Muscle of arm (tissue), 14 donors: Measurements from ENCODE around the gene ZNF266. TPM values are rescaled to one million over a fixed set of nuclear protein-coding genes. Genes with fewer than 3 reads are reported as not detected.
A peak's percentile ranks its signal among the peaks of the same experiment; 100 is the strongest.

ENCODE experiments used
- DNase-seq: peaks from one replicate; pipeline ENCODE4 v3.0.0-alpha.2; 2013
- long read RNA-seq, 11 donors: transcript quantifications; one replicate each; lab custom pipeline, GENCODE V29; 2026
- polyA plus RNA-seq, 12 donors: library from polyadenylated mRNA; unstranded; fragments of 120-200 nt; gene quantifications; one replicate each; pipeline ENCODE4 v1.2.1, GENCODE V29; 2013; ENCODE audit not compliant: insufficient read length in 12 of 12

ZNF266 gene
- 10 to 100 TPM in 11 of 12 donors, not detected in 1; 13.4 to 48.4 (median 22.6) TPM for polyA plus RNA-seq
- long read RNA-seq, donor 1, partial matches to known transcripts, result 0 of 5 reads
- long read RNA-seq, donor 1, other reads (novel, unspliced or antisense), result 0 of 5 reads
- long read RNA-seq, donor 2, partial matches to known transcripts, result 0 of 1 reads
- long read RNA-seq, donor 2, other reads (novel, unspliced or antisense), result 0 of 1 reads
- long read RNA-seq, donor 3, partial matches to known transcripts, result 0 of 1 reads
- long read RNA-seq, donor 3, other reads (novel, unspliced or antisense), result 0 of 1 reads
- long read RNA-seq, donor 4, partial matches to known transcripts, result 0 of 1 reads
- long read RNA-seq, donor 4, other reads (novel, unspliced or antisense), result 0 of 1 reads
- long read RNA-seq, donor 5, result 0 reads
- long read RNA-seq, donor 6, result 0 reads
- long read RNA-seq, donor 7, partial matches to known transcripts, result 0 of 1 reads
- long read RNA-seq, donor 7, other reads (novel, unspliced or antisense), result 0 of 1 reads
- long read RNA-seq, donor 8, result 0 reads
- long read RNA-seq, donor 9, result 0 reads
- long read RNA-seq, donor 10, result 0 reads
- long read RNA-seq, donor 11, partial matches to known transcripts, result 0 of 1 reads
- long read RNA-seq, donor 11, other reads (novel, unspliced or antisense), result 0 of 1 reads

DNA sequence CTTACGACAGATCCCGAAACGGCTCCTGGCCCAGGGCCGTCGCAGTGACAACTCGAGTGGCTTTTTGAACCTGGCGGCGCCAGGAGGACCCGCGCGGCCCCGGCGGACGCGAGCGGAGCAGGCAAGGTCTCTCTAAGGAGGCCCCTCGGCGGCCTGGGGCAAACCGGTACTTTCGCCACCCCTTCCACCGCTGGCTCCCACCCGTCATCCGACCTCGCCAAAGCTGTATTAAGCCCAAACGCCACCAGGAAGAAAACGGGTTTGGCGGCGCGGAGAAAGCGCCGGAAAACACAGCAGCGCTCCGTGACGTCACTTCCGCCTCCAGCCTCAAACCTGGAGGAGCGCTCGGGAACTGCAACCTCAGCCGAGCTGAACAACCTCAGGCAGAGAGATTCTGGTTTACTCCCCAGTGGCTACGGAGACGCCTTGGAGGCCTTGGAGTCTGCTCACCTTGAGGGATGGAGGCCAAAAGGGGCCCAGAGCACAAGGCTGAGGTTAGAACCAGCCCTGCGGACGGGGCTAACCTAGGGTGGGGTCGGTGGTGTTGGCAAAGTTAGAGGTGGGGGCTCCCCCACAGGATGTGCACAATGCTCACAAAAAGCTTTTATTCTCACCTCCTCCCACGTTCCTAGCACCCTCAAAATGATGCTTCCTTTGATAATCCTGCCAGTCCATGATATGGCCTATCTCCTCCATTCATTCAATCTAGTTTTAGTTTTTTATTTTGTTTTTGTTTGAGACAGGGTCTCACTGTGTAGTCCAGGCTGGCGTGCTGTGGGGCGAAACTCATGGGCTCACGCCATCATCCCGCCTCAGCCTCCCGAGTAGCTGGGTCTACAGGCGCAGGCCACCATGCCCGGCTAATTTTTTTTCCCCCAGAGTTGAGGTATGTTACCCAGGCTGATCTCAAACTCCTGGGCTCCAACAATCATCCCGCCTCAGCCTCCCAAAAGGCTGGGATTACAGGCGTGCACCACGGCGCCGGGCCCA, at the start of gene ZNF266:
Gene ZNF266 (minus strand): TSS at position 295 of the 990 bp plus-strand sequence. CDS start 15,484 bp downstream, outside the sequence.
- DNase-seq, result peak; percentile 94

DNA sequence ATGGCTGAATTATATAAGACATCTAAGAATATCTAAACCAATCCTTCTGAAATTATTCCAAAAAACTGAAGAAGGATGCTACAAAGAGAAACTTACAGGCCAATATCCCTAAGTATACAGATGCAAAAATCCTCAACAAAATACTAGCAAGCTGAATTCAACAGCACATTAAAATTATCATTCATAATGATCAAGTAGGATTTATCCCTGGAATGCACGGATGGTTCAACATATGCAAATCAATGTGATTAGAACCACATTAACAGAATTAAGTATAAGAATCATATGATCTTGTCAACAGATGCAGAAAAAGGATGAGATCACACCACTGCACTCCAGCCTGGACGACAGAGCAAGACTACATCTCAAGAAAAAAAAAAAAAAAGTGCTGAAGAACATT, 49.8 kb upstream of the ZNF266 start:
- no peak for DNase-seq

DNA sequence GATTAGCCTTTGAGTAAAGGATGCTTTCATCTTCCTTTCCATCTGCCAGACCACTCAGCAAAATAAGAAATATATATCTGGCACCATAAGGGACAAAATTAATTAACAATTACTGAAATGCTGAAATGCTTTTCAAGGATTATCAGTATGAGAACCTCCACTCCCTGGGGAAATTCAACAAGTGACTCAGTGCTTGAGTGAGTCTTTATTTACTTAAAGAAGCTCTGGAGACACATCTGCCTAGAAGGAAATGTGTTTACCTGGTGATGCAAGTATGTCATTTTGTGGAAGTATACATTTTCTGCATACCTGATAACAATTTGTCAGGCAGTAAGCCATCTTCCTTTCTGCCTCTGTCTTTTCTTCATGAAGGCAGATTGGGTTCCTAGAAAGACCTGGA, 39.6 kb upstream of the ZNF266 start:
- DNase-seq, result no peak

DNA sequence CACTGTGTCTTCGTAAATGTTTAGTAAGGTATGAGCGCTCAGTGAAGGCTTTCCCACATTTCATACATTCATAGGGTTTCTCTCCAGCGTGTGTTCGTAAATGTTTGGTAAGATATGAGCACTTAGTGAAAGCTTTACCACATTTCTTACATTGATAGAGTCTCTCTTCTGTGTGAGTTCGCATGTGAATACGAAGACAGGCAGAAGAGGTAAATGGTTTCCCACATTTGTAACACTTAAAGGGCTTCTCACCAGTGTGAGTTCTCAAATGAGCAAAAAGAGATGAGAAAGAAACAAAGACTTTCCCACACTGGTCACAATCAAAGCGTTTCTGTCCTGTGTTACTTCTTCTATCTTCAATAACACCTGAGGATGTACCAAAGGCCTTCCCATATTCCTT, 31.8 kb upstream of the ZNF266 start:
- no peak for DNase-seq

DNA sequence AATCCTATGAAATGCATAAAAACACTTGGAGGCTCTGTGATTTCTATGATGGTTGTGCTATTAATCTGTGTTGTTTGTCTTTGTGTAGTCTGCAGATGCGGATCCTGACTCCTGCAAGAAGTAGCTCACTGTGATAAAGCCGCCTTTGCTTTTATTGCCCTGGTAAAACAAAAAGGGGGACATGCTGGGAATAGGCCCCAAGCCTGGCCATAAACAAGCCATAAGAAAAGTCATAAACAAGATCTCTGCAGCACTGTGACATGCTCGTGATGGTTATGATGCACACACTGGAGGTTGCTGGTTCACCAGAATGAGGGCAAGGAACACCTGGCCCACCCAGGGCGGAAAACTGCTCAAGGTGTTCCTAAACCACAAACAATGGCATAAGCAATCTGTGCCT, 26.6 kb upstream of the ZNF266 start:
- no peak for DNase-seq

DNA sequence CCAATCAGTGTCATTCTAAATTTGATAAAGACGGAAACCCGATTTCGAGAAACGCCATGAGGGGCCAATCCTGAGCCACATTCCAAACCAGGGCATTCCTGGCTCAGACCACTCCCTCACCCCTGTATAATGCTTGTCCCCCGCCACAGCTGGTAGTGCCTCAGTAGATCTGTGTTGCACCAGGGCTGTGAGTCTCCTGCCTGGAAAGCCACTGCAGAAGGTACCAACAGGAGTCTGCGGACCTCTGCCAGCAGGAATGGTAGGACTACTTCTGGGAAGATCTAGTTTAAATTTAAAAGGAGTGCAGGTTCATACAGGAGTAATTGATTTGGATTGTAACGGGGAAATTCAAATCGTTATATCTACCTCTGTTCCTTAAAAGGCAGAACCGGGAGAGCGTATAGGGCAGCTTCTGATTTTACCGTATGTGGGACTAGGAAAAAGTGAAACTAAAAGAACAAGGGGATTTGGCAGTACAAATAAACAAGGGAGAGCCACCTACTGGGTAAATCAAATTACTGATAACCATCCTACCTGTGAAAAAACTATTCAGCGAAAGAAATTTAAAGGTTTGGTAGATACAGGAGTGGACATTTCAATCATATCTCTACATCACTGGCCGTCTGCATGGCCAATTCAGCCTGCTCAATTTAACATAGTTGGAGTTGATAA, 20.8 kb upstream of the ZNF266 start:
- DNase-seq, result no peak

DNA sequence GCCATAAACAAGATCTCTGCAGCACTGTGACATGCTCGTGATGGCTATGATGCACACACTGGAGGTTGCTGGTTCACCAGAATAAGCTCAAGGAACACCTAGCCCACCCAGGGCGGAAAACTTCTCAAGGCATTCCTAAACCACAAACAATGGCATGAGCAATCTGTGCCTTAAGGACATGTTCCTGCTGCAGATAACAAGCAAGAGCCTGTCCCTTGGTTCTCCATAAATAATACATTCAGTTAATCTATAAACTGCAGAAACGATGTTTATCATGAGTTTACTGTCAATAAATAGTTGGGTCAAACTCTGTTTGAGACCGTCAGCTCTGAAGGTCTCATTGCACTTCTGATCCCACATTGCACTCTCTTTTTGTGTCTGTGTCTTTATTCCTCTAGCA, 18.6 kb upstream of the ZNF266 start:
- no peak for DNase-seq

DNA sequence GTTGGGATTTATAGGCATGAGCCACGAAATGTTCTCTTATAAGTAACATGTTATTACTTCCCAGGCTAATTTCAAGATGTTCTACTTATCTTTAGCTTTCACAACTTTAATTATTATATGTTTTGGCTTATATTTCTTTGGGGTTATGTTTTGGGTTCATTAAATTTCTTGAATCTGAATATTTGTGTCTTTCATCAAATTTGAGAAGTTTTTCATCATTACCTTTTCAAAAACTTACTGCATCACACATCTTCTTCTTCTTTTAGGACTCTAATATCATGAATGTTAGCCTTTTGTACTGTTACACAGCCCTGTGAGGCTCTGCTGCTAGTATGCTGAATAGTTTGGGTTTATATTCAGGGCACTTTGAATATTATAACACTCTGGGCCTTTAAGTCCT, 9.7 kb upstream of the ZNF266 start:
- DNase-seq, result no peak

DNA sequence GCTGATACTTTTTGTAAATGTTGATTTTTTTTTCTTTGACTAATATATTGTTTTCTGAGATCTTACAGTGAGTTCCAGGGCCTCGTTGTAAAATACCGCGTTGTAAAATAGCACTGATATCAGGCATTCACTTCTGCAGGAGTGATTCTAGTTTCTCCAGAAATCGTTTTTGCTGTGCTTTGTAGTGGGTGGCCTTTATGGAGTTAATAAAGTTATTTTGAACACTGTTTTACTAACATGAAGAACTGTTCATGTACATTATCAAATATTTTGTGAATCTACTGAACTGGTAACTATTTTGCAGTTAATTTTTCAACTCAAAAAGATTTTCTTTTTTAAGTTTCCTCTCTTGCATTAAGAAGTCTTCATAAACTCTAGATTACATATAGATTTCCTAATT, 985 bp upstream of the ZNF266 start:
- no peak for DNase-seq

DNA sequence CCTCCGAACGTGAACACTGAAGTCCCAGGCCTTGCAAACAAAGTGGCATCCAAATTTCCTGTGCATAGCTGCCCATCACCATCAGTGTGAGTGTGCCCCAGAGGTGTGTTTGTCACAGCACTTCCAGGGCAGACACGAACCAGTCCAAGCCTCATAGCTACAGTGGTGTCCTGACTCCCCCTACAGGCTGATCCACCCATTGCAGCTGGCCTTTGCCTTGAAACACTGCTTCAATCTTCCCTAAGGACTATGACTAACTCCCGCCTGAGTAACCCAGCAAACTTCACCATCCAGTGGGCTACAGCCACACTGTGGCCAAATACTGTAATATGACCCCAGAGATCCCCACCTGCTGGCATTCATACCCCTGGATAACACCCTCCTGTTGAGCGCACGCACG, 3.9 kb downstream of the ZNF266 start:
- DNase-seq, result peak; percentile 7

DNA sequence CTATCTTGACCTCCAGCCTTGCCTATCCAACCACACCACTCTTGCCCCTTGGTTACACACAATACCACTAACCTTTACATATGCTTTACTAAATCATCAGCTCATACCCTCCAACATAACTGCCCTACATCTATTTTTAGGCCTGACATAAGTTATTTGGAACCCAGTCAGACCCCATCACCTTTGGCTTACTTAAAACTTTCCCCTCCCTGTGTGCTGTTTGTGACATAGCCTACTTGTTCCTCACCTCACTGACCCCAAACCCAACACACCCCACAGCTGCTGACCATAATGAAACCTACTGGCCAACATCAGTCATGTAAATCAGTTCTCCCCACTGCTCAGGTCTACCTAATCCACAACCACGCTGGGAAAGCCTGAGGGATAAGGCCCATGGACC, 4.9 kb downstream of the ZNF266 start:
- DNase-seq, result no peak

DNA sequence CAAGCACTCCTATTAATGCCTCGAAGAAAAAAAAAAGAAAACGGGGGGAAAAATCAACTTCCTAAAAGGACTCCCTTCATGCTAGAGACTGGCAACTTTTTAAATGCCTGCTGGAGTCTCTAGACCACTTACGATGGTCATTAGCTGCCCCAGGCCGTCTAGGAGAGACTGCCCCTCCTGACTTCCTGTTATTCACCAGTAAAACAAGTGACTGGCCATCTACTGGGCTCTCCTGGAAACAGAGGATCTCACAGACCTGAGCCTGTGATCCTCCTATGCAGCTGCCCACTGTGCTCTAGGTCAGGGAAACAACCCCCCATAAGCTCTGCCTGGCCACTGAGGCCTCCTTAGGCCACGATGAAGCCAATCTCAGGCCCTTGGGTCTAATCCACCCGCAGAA, 7.4 kb downstream of the ZNF266 start:
- no peak for DNase-seq

DNA sequence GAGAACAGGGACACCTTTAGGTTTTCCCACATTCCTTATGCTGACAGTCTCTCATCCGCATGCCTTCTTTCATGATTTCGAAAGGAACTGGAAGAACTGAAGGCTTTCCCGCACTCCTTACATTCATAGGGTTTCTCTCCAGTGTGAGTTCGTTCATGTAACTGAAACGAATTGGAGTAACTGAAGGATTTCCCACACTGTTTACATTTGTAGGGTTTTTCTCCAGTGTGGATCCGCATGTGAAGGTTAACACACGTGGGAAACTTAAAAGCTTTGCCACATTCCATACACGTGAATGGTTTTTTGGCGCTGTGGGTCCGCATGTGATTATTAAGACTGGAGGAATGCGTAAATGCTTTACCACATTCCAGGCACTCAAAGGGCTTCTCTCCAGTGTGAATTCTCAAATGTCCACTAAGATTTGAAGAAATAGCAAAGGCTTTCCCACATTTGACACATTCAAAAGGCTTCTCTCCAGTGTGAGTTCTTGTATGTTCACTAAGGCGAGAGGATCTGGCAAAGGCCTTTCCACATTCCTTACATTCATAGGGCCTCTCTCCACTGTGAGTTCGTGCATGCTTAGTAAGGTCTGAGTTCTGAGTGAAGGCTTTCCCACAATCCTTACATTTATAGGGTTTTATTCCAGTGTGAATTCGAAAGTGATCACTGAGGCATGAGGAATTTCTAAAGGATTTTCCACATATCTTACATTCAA, 22.0 kb downstream of the ZNF266 start:
- DNase-seq, result no peak

DNA sequence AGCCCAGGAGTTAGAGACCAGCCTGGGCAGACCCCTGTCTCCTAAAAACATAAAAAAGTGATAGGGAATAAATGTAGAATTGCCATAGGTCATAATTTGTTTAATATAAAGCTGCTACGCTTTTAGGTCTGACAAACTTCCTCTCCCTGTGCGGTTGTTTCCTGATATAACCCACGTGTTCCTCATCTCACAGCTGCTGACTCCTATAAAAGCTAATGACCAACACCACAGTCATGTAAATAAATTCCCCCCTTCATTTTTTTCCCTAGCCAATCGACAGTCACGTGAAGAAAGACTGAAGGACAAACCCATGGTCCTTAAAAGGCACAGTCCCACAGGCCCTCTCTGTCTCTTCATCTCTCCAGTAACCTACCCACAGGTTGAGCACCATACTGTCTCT, 27.5 kb downstream of the ZNF266 start:
- no peak for DNase-seq

DNA sequence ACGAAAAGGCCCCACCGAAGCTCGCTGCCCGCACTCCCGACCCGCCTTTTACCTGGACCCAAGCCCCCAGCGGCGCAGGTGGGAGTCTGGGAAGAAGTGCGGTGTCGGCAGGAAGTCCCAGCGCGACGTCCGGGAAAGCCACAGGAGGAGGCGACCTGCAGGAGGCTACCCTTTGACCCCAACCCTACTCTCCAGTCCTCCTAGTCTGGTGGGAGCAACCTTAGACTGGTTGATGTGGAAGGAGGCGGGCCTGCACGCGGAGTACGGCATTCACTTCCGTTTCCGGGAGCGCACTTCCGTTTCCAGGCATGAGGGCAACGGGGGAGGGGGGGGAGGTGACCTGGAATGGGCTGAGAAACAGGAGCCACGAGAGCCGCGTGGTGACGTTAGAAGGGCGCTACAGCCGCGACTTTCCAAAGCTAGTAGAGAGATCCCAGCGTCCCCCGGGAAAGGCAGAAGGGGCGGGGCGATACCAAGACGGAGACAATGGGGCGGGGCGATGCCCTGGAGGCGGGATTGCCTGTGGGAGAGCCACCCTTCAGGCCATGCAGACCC, 28.5 kb downstream of the ZNF266 start:
- peak; percentile 79 for DNase-seq

DNA sequence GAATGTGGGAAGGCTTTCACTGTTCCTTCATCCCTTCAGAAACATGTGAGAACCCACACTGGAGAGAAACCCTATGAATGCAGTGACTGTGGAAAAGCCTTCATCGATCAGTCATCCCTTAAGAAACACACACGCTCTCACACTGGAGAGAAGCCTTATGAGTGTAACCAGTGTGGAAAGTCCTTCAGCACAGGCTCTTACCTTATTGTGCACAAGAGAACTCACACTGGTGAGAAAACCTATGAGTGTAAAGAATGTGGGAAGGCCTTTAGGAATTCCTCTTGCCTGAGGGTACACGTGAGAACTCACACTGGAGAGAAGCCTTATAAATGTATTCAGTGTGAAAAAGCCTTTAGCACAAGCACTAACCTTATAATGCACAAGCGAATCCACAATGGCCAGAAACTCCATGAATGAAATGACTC, 54.0 kb downstream of the ZNF266 start:
- DNase-seq, result no peak

DNA sequence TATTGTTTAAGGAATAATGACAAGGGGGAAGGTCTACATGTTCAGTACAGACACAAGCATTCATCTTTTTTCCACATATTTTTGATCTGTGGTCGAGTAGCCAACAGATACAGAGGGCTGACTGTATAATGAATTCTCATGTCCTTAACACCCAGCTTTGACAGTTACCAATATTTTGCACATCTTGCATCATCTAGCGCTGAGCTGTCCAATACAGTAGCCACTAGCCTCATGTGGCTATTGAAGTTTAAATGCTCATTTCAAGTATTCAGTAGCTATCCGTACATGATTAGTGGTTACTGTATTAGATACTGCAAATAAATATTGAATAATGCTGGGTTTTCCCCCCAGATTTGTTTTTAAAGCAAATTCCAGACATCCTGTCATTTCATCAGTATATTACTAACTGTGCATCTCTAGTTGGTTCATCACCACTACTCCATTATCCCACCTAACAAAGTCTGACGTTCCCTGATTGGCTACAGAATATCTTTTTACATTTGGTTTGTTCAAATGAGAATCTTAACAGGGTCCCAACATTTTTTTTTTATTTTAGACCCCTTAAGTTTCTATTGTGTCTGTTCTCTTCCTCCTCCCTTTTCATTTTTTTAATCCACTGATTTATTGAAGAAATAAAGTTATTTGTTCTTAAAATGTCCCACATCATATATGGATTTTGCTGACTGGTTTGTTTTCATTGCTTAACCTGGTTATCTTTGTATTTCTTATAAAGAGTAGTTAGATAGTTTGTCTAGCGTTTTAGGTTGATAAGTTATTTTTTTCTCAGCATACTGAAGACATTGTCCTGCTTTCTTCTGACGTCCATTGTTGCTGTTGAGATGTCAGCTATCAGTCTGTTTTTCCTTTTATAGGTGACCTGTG, 64.4 kb downstream of the ZNF266 start:
- no peak for DNase-seq

DNA sequence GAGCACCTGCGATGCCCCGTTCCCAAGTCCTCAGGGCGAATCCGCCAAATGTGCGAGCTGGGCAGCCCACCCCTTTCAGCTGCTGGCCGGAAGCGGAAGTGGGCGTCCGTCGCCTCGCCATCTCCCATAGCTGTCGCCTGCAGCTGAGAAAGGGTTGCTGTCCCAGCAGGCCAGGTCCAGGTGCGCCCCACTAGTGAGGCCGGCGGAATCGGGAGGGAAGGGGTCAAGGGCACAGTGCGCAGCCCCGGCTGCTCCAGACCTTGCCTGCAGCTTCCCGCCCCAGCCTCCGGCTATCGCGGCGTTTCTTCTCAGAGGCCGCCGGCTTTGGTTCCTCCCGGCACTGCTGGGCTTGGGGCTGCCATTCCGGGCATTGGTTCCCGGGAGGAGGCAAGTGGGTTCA, 72.5 kb downstream of the ZNF266 start, which contains the start of gene ZNF177:
Gene ZNF177 (plus strand): TSS at position 109 of the 400 bp plus-strand sequence. CDS start 15,299 bp downstream, outside the sequence.
- DNase-seq, result peak; percentile 29
